Measurements from ENCODE around the gene HPCAL1.

The HPCAL1 gene

GRCh38 chr2:10355471-10356438, 53.1 kb downstream of the HPCAL1 start:
- no peak for DNase-seq (ENCODE audit: low read depth in 2 of 2)

- no peak for DNase-seq (ENCODE audit: low read depth in 2 of 2)
These were observed 53.7 kb downstream of the HPCAL1 start for GRCh38 chr2:10356439-10356811.

- DNase-seq (ENCODE audit: low read depth in 2 of 2) = no peak
These were observed 54.8 kb downstream of the HPCAL1 start for GRCh38 chr2:10357193-10358169.

- no peak for DNase-seq (ENCODE audit: low read depth in 2 of 2)
These were observed 56.5 kb downstream of the HPCAL1 start for GRCh38 chr2:10359246-10359645.

DNA sequence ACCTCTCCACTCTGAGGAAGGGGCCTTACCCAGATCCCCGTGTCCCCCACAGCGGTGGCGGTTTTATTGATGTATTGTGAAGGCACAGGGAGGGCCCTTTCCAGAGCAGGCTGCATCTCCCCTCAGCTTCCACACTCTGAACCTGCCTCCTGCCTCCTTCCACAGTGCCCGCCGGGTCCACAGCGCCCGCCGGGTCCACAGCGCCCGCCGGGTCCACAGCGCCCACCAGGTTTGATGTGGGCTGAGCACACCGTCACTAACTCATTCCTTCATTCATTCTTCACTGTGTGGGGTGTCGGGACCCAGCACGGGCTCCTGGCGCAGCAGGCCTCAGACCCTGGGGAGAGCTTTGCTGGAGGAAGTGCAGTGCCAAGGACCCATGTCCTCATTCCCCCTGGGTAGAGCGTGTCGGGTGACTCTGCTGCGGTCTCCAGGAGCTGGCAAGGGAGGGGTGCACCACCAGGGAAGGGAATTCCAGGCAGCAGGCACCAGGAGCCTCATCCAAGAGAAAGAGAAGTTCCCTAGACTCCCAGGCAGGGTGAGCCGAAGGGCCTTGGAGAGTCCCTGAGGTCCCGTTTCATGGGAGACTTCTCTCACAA, 57.1 kb downstream of the HPCAL1 start:
- no peak for DNase-seq (ENCODE audit: low read depth in 2 of 2)

DNA sequence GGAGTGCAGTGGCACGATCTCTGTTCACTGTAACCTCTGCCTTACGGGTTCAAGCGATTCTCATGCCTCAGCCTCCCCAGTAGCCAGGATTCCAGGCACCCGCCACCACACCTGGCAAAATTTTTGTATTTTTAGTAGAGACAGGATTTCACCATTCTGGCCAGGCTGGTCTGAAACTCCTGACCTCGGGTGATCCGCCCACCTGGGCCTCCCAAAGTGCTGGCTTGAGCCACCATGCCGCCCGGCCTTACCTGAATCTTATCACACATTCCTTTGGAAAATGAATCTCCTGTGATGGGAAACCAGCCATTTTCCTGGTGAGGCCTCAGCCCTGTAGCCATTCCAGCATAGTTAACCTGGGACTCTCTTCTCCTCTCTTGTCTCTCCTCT, 57.8 kb downstream of the HPCAL1 start:
- no peak for DNase-seq (ENCODE audit: low read depth in 2 of 2)

DNA sequence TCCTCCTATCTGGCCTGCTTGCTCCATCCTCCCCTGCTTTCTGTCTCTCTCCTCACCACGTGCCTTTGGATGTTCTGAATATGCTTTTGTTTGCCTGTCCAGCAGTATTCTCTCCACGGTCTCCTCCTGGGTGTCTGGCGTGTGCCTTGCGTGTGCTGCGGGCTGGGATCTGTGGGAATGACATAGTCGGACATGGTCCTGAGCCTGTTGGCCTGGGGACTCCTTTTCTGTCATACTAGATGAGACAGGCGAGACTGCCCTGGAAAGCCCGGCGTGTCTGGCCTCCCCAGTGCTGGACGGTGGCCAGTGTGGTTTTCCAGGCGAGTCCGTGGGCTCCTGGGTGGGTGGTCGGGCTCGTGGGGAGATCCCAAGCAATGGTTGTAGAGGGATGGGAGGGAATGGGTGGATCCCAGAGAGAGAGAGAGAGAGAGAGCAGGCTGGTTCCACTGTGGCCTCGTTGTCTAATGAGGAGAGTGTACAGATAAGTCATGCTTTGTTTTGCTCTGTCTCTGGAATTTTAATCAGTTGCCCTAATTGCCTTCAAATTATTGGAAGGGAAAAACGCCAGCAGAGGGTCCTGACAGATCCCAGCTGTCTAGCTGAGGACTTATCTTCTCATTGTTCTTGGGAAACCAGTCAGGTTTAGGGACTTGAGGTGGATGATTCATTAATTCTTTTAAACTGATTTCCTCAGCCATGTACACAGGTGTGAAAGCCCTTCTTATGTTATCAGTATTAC, 58.3 kb downstream of the HPCAL1 start:
- DNase-seq (ENCODE audit: low read depth in 2 of 2) = no peak

DNA sequence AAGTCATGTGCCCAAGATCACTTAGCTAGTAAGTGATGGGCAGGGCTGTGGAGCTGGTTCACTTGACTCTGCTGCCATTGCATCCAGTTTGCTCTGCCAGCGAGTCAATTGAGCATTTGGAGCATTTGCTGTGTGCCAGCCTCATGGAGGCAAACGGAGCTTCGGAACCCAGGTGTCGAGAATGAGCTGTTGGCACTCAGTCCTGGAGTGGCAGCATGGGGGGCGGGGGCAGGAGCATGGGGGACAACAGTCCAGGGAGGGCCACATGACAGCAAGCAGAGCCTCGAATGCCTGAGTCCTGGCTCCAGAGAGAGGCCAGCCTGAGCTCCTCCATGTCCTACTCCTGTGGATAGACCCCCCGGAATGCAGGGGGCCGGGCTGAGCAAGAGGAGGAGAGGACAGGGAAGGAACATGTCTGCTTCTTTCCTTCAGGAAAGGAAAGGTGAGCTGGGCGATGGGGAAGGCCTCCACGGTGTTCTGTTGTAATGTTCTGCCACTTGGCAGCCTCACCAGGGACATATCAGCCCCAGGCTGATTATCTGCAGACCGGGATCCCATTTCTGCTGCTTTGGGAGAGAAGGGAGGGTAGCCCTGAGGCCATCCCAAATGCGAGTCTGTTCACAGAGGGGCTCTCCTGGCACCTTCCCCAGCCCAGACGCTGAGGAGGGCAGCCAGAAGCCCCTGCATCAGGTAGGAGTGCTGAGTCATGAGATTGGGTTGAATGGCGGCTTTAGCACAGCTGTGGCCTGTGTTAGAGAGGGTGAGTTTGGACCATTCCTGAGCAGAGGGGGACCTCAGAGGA, 59.6 kb downstream of the HPCAL1 start:
- DNase-seq (ENCODE audit: low read depth in 2 of 2) = no peak

DNA sequence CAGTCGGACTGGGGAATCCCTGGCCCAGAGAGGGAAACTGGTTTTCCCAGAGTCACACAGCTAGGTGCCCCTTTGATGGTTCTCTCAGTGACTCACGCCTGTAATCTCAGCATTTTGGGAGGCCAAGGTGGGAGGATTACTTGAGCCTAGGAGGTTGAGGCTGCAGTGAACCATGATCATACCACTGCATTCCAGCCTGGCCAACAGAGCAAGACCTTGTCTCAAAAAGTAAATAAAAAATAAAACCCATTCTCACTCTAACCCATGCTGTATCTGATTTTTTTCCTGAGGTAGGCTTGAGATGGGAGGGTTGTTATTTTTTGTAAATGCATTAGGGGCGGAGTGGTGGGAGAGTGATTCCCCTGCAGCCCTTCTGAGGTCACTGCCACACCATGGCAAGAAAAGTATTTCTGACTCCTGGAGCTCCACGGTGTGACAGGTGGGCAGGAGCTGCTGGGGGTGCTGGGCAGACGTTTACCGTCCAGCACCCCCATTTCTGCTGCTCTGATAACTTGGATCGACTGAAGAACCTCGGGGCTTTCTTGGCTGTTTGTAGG, 60.3 kb downstream of the HPCAL1 start:
- no peak for DNase-seq (ENCODE audit: low read depth in 2 of 2)

GRCh38 chr2:10363861-10364610, 61.3 kb downstream of the HPCAL1 start:
- DNase-seq (ENCODE audit: low read depth in 2 of 2) = no peak

DNA sequence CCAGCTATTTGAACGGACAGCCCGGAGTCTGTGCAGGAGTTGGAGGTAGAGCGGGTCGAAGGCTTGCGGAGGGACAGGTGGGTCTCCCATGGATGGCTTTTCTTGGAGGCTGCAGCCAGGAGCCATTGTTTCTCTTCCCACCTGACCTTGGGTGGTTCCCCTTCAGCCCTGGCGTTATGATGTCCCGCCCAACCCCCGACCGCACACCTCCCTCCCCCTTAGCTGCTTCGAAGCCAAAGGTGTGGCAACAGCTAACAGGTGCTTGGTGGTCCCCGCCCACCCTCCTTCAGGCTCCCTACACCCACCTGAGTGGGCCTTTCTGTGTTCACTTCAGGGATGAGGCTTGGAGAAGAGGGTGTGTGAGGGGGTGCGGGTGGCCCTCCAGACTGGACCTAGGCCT, 62.7 kb downstream of the HPCAL1 start:
- DNase-seq (ENCODE audit: low read depth in 2 of 2) = no peak

GRCh38 chr2:10366601-10367270, 64.0 kb downstream of the HPCAL1 start:
- no peak for DNase-seq (ENCODE audit: low read depth in 2 of 2)

DNA sequence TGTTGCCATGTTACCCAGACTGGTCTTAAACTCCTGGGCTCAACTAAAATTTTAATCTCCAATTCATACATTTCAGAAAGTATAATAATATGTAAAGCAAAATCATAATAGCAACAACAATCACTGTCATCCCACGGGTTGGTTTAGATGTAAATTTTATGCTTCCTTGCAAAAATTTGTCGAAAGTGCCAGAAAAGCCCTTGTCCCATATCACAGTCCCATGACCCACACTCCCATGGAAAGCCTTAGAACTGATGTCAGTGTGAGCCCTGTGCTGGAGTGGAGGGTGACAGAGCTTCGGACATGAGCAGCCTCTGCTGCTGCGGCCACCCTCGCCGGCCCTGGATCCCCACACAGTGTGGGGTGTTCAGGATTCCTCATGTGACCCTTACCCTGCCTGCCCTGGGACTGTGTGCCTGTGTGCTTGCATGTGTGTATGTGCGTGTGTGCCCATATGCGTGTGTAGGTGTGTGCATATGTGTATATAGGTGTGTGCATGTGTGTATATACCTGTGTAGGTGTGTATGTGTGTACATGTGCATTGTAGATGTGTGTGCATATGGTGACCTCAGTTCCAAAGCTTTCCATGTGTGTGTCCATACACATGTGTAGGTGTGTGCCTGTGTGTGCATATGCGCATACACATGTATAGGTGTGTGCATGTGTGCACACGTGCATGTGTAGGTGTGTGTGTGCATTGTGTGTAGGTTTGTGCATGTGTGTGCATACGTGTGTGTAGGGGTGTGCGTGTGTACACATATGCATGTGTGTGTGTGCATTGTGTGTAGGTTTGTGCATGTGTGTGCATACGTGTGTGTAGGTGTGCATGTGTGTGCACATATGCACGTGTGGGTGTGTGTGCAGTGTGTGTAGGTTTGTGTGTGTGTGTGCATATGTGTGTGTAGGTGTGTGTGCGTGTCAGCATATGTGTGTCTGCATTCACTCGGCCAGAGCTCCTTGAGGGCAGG, 65.1 kb downstream of the HPCAL1 start:
- DNase-seq (ENCODE audit: low read depth in 2 of 2) = no peak

DNA sequence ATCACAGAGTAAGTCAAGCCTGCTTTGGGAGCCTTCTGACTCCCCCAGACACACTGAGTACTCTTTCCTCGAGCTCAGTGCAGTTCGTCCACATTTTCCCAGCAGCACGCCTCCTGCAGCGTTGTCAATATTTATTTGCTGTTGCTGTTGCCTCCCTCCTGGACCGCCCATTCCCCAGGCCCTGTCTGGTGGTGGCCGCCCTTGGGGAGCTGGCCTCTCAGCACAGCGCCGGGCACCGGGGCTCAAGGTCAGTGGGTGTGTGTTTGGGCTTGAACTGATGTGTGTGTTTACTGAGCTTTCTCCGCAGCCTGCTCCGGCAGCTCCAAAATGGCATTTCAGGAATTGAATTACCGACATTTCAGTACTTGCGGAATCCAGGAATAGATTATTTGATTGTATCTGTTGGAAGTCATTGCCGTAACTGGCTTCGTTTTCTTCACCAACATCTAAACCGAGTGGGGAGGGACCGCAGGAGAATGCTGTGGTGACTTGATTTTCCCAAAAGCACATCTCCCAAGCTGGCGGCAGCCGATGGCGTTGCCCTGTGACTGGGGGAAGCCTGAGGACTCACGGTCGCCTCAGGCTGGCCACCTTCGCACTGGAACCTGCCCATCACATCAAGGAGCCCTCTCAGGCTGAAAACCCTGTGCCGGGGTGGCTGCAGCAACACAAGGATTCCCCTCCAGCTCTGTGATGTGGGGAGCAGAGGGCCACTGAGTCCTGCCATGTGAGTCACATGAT, 66.0 kb downstream of the HPCAL1 start:
- DNase-seq (ENCODE audit: low read depth in 2 of 2) = no peak

DNA sequence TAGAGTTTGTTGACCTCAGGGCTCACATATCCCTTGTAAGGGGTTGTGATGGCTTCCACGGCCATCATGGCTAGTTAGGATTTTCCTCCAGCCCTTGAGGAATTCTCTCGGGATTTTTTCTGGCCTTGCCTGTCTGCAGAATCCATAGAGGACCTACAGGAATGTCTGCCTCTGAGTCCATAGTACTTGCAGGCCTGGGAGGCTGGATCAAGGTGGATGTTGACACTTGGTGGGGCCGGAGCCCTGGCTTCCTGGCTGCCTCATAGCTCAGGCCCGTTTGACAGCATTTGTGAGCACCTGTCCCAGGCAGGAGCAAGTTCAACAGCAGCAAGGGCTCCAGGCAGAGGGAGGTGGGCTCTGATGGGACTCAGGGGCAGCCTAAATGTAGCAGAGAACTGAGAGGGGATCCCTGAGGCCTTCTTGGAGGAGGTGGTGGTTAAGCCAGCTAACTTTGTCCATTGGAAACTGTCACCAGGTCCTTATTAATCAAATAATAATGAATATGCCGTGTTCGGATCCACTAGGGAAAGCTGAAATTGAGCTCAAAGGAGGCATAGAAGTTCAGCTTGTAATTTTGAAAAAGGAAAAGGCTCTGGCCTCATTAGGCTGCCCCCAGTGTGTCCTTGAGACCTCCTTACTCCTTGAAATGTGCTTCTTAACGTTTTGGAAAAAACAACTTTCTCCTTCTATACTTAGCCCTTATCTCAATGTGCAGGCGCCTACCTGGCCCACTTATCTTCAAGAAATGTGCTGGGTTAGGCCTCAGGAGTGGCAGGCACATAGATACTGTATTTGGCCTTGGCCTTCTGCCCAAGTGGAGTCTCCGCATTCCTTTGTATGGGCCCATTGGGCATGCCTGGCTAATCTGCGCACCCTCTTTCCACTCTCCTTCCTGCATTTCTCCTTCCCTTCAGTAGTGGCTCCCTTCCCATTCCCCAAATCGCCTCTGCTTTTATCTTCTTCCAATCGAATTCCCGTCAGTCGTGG, 66.9 kb downstream of the HPCAL1 start:
- no peak for DNase-seq (ENCODE audit: low read depth in 2 of 2)

DNA sequence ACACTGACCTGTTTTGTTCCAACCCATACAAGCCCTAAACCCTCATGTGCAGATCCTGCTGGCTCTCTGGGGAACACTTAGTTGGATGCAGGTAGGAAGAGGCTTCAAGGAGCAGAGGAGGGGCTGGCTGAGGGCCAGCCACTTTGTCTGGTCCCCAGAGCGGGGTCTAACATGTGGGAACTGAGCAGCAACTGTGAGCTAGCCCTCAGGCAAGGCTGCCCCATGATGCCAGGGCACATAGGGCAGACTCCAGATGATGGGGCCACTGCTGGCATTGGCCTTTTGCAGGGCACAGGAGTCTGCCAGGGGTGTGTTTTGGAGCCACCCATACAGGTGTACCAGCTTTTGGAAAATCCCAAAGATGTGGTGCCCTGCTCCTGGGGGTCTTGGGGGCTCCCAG, 67.7 kb downstream of the HPCAL1 start:
- DNase-seq (ENCODE audit: low read depth in 2 of 2) = no peak

Data from stimulated activated CD8-positive, alpha-beta memory T cell treated with anti-CD3 and anti-CD28 coated beads, Interleukin-7, amount 100 ng/mL, for 1 hour (primary cell).